Vagina (tissue), 2 donors: ENCODE measurements around the gene SLC26A2. TPM values are rescaled to one million over a fixed set of nuclear protein-coding genes. Genes with fewer than 3 reads are reported as not detected.

ENCODE experiments used
- DNase-seq, 2 donors: peaks; one replicate each; pipeline ENCODE4 v3.0.0-alpha.2; 2017; ENCODE audit errors: extremely low spot score in 2 of 2
- H3K27ac ChIP-seq: fragments of 200-600 bp; sonication (generic); one replicate; pipeline ENCODE4 v1.5.1; 2019
- H3K27me3 ChIP-seq: fragments of 200-600 bp; sonication (generic); one replicate; pipeline ENCODE4 v1.5.1; 2019
- H3K36me3 ChIP-seq, 2 donors: fragments of 200-600 bp; sonication (generic); one replicate each; pipeline ENCODE4 v1.5.1; 2017 to 2019
- H3K4me1 ChIP-seq: fragments of 200-600 bp; sonication (generic); one replicate; pipeline ENCODE4 v1.5.1; 2019
- H3K4me3 ChIP-seq, 2 donors: fragments of 200-600 bp; sonication (generic); 1 replicate in 1 of 2; 2 replicates in 1 of 2; pipeline ENCODE4 v1.5.1; 2016 to 2019
- H3K9me3 ChIP-seq: fragments of 200-600 bp; sonication (generic); one replicate; pipeline ENCODE4 v1.5.1; 2019
- CTCF ChIP-seq, 3 experiments: fragments of 450-650 bp in 2 of 3; fragments of 200-600 bp in 1 of 3; sonication (generic) in 1 of 3; IDR thresholded peaks; one replicate each; pipeline ENCODE4 v1.5.1; 2017 to 2019; ENCODE audit warnings: antibody characterized with exemption in 3 of 3, mild to moderate bottlenecking in 2 of 3, moderate library complexity in 2 of 3
- POLR2A ChIP-seq, 2 donors: fragments of 450-650 bp; IDR thresholded peaks; one replicate each; pipeline ENCODE4 v1.6.1; 2017; ENCODE audit warnings: antibody characterized with exemption in 2 of 2, mild to moderate bottlenecking in 2 of 2, moderate library complexity in 2 of 2
- POLR2AphosphoS5 ChIP-seq, 2 donors: sonication (generic); formaldehyde crosslinking; IDR thresholded peaks; one replicate each; pipeline ENCODE4 v1.9.0; 2017; ENCODE audit warnings: antibody characterized with exemption in 2 of 2, mild to moderate bottlenecking in 2 of 2, low read depth in 1 of 2; ENCODE audit not compliant: insufficient read depth in 1 of 2
- intact Hi-C: fragments of 100-400 bp; cut with DNase I; formaldehyde crosslinking; loops from one replicate; pipeline ENCODE4 v1.15.1; 2023
- small RNA-seq: library from RNA; depleted of rRNA; stranded (forward); fragments of <200 nt; gene quantifications from one replicate; pipeline ENCODE3, GENCODE V24; 2016
- total RNA-seq: library from RNA; depleted of rRNA; stranded (reverse); fragments of >200 nt; gene quantifications from one replicate; pipeline ENCODE4 v1.2.3, GENCODE V29; 2016

The SLC26A2 gene
- total RNA-seq, 1 donor from 2014 or later: 13.3 TPM

- H3K36me3 ChIP-seq: peaks cover 7 to 76% of the 10 kb centered on the region in 2 donors
- H3K9me3 ChIP-seq: no peaks in the 10 kb centered on the region
- DNase-seq: no peak
- no peak for TF ChIP-seq POLR2A (IDR thresholded peaks at IDR 0.05)
- no peak for TF ChIP-seq CTCF (IDR thresholded peaks at IDR 0.05)
- TF ChIP-seq POLR2AphosphoS5 (IDR thresholded peaks at IDR 0.05; ENCODE audit: insufficient read depth in 1 of 2, low read depth in 1 of 2): no peak
- H3K4me1 ChIP-seq: peaks cover 8% of the 10 kb centered on the region
- intact Hi-C loops: no loop called here
- H3K27me3 ChIP-seq: no peaks in the 10 kb centered on the region
- H3K27ac ChIP-seq: no peak overlapping the region
- H3K4me3 ChIP-seq: no peak overlapping the region
Observed at GRCh38 chr5:150034662-150035061, 74.1 kb downstream of the SLC26A2 start.

- DNase-seq: no peak
- peaks cover 8% of the 10 kb centered on the region for H3K4me1 ChIP-seq
- no peaks in the 10 kb centered on the region for H3K9me3 ChIP-seq
- no peak overlapping the region for H3K4me3 ChIP-seq
- intact Hi-C loops: no loop called here
- no peak for TF ChIP-seq POLR2A (IDR thresholded peaks at IDR 0.05)
- TF ChIP-seq CTCF (IDR thresholded peaks at IDR 0.05): no peak
- TF ChIP-seq POLR2AphosphoS5 (IDR thresholded peaks at IDR 0.05; ENCODE audit: insufficient read depth in 1 of 2, low read depth in 1 of 2): no peak
- H3K27me3 ChIP-seq: no peaks in the 10 kb centered on the region
- H3K27ac ChIP-seq: no peak overlapping the region
- peaks cover 7 to 80% of the 10 kb centered on the region in 2 donors for H3K36me3 ChIP-seq
Observed at GRCh38 chr5:150035139-150035895, 74.8 kb downstream of the SLC26A2 start.

GRCh38 chr5:150036513-150036912 lies 76.0 kb downstream of the SLC26A2 start:
- no peak overlapping the region for H3K27ac ChIP-seq
- no peak for DNase-seq
- peaks cover 3 to 81% of the 10 kb centered on the region in 2 donors for H3K36me3 ChIP-seq
- TF ChIP-seq POLR2A (IDR thresholded peaks at IDR 0.05) (no peak), CTCF (IDR thresholded peaks at IDR 0.05) (no peak), POLR2AphosphoS5 (IDR thresholded peaks at IDR 0.05; ENCODE audit: insufficient read depth in 1 of 2, low read depth in 1 of 2) (no peak)
- no peak overlapping the region for H3K4me3 ChIP-seq
- H3K4me1 ChIP-seq: peaks cover 8% of the 10 kb centered on the region
- H3K27me3 ChIP-seq: no peaks in the 10 kb centered on the region
- intact Hi-C loops: no loop called here
- H3K9me3 ChIP-seq: no peaks in the 10 kb centered on the region

Small RNA genes within 50 kb of the gene (small RNA-seq; reads per million reads assigned to genes)
- gene RF00019: not detected

Other genes starting within 250 kb of the SLC26A2 start
- gene PPARGC1B, start 230.4 kb upstream of the SLC26A2 start, total RNA-seq: 11.5 TPM
- 0.25 TPM for gene PDE6A, start 16.0 kb upstream of the SLC26A2 start, total RNA-seq
- 4.7 TPM for gene TIGD6, start 39.9 kb downstream of the SLC26A2 start, total RNA-seq
- 38.3 TPM for gene HMGXB3, start 40.0 kb downstream of the SLC26A2 start, total RNA-seq
- 21.4 TPM for gene CSF1R, start 125.8 kb downstream of the SLC26A2 start, total RNA-seq
- 173 TPM for gene PDGFRB, start 195.1 kb downstream of the SLC26A2 start, total RNA-seq
- gene CDX1, start 206.0 kb downstream of the SLC26A2 start, total RNA-seq: not detected
- 0.25 TPM for gene SLC6A7, start 229.3 kb downstream of the SLC26A2 start, total RNA-seq